Activated CD8-positive, alpha-beta T cell treated with anti-CD3 and anti-CD28 coated beads for 36 hours (primary cell): ENCODE results near the gene PAPPA2. TPM values are rescaled to one million over a fixed set of nuclear protein-coding genes. Genes with fewer than 3 reads are reported as not detected.

ENCODE experiments used
- ATAC-seq: fragments of 200-7000 bp; cut with Tn5 transposase; one replicate; pipeline ENCODE4 v1.10.0; 2021; ENCODE audit warnings: mild to moderate bottlenecking, moderate library complexity
- CTCF ChIA-PET: fragments of 350-600 bp; sonication (Branson Sonifier 250); formaldehyde crosslinking; loops from one replicate; lab custom pipeline; 2021; ENCODE audit warnings: antibody characterized with exemption; lab: Charles Lee
- POLR2A ChIA-PET: fragments of 350-600 bp; sonication (Branson Sonifier 250); formaldehyde crosslinking; loops from one replicate; lab custom pipeline; 2021; ENCODE audit warnings: antibody characterized with exemption; lab: Charles Lee
- DNase-seq: peaks from one replicate; pipeline ENCODE4 v3.0.0-alpha.2; 2020
- H3K27ac Mint-ChIP-seq: one replicate; pipeline ENCODE4 v1.8.0; 2021; ENCODE audit warnings: mild to moderate bottlenecking, mixed read lengths
- H3K27me3 Mint-ChIP-seq: one replicate; pipeline ENCODE4 v1.8.0; 2021; ENCODE audit warnings: mixed read lengths
- H3K36me3 Mint-ChIP-seq: one replicate; pipeline ENCODE4 v1.8.0; 2021; ENCODE audit warnings: low read depth, mixed read lengths
- H3K4me1 Mint-ChIP-seq: one replicate; pipeline ENCODE4 v1.8.0; 2021; ENCODE audit warnings: low read depth, mixed read lengths
- H3K4me3 Mint-ChIP-seq: one replicate; pipeline ENCODE4 v1.8.0; 2021; ENCODE audit warnings: mild to moderate bottlenecking, moderate library complexity, mixed read lengths
- H3K9me3 Mint-ChIP-seq: one replicate; pipeline ENCODE4 v1.8.0; 2021; ENCODE audit warnings: mixed read lengths
- intact Hi-C: fragments of 100-400 bp; cut with micrococcal nuclease; formaldehyde crosslinking; loops from one replicate; pipeline ENCODE4 v1.10.0; 2022
- total RNA-seq, 2 experiments: library from RNA; stranded (reverse); gene quantifications; one replicate each; pipeline ENCODE4 v1.2.3, GENCODE V29; 2021
- TF ChIP-seq, protein P1 (sequence below): fragments of 200-600 bp; IDR thresholded peaks from one replicate; pipeline ENCODE4 v1.8.0; 2022; ENCODE audit warnings: antibody characterized with exemption, mild to moderate bottlenecking

PAPPA2 gene
- total RNA-seq, 2 experiments from 2014 or later = 0.07 to 0.13 TPM

GRCh38 chr1:176878750-176879536 lies 416.0 kb downstream of the PAPPA2 start:
- POLR2A ChIA-PET = no interaction called here
- no peaks in the 10 kb centered on the region for H3K4me1 Mint-ChIP-seq
- H3K27ac Mint-ChIP-seq = no peak overlapping the region
- no peaks in the 10 kb centered on the region for H3K9me3 Mint-ChIP-seq
- TF ChIP-seq, protein P1, sequence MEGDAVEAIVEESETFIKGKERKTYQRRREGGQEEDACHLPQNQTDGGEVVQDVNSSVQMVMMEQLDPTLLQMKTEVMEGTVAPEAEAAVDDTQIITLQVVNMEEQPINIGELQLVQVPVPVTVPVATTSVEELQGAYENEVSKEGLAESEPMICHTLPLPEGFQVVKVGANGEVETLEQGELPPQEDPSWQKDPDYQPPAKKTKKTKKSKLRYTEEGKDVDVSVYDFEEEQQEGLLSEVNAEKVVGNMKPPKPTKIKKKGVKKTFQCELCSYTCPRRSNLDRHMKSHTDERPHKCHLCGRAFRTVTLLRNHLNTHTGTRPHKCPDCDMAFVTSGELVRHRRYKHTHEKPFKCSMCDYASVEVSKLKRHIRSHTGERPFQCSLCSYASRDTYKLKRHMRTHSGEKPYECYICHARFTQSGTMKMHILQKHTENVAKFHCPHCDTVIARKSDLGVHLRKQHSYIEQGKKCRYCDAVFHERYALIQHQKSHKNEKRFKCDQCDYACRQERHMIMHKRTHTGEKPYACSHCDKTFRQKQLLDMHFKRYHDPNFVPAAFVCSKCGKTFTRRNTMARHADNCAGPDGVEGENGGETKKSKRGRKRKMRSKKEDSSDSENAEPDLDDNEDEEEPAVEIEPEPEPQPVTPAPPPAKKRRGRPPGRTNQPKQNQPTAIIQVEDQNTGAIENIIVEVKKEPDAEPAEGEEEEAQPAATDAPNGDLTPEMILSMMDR = no peak
- no peak overlapping the region for H3K4me3 Mint-ChIP-seq
- H3K27me3 Mint-ChIP-seq = peaks cover 3% of the 10 kb centered on the region
- H3K36me3 Mint-ChIP-seq = no peaks in the 10 kb centered on the region
- CTCF ChIA-PET = interaction anchor here (0.8 to 1.6 kb wide), 3 partner anchors 187 to 504 kb away, joined by 3 to 6 read pairs (median 3); no protein-coding TSS in a partner anchor
- intact Hi-C loops = no loop called here
- ATAC-seq (no peak), DNase-seq (no peak)

DNA sequence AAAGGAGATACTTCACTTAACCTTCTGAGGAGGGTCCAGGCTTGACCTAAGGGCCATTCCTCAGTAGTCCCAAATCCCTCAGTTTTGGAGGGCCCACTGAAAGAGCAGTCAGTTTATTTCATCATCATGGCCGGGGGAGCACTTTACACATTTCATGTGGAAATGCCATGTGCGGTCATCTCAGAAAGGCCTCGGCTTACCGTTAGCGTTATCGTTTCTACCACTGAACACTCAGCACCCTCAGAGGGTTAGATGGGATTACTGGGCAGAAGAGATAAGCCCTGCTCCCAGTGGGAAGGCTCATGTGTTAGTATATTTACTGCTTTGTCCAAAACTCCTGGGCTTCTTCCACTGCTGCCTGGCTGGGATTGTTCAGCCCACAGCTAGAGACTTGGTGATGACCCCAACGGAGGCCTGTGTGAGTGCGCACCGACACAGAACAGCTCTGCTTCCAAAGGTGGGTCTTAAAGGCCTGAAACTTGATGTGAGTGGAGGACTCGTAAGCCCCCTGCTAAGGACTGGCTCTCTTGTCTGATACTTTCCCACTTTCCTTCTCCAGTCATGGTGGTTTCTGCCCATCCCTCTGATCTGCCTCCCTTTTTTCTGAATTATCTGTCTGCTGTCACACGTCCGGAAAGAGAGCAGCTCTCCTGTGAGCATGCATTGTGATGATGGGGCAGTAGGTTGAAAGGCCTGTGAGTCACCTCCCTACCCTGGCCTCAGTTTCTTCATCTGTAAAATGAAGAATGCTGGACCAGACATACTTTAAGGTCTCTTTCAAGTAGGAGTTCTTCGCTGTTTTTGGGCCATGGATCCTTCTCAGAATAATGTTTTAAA lies 417.0 kb downstream of the PAPPA2 start:
- ChIA-PET CTCF (interaction anchor here (0.8 to 1.6 kb wide), 5 partner anchors 146 to 505 kb away, joined by 3 to 8 read pairs (median 3); no protein-coding TSS in a partner anchor), POLR2A (interaction anchor here (0.6 kb wide), 1 partner anchor 8 kb away, joined by 3 read pairs; no protein-coding TSS in a partner anchor)
- no peaks in the 10 kb centered on the region for H3K36me3 Mint-ChIP-seq
- intact Hi-C loops = loop anchor here (2.0 to 5.0 kb wide), 2 partner anchors 321 to 503 kb away; no protein-coding TSS in a partner anchor
- TF ChIP-seq, protein P1 = no peak
- H3K4me3 Mint-ChIP-seq = no peak overlapping the region
- no peaks in the 10 kb centered on the region for H3K4me1 Mint-ChIP-seq
- H3K9me3 Mint-ChIP-seq = no peaks in the 10 kb centered on the region
- no peak for ATAC-seq
- peaks cover 3% of the 10 kb centered on the region for H3K27me3 Mint-ChIP-seq
- no peak overlapping the region for H3K27ac Mint-ChIP-seq
- no peak for DNase-seq

DNA sequence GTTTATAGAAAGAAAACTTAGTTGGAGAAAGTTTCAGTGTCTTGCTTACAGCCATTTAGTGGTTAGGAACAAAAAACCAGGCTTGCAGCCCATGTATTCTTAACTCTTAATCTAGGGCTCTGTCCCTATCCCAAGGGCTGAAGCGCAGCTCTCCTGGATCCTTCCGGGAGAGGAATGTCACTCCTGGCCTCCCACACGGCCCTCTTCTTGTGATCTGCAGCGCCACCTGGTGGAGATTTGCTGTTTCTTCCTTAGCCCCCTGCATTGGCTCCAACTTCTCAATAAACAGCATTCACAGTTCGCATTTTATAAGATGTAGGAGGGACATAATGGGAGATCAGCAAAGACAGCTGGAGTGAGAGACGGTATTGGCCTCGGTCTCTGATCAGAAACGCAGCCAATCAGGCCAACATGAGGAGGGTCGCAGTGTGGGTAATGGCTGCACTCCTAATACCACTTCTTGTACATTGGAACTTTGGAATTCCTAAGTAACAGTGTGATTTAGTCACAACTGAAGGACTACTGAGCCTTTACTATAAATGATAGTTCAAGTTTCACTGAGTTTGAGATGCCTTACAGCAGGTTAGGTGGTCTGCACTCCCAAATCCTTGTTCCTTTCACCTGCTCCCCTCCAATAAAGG lies 418.1 kb downstream of the PAPPA2 start:
- DNase-seq = peak; percentile 66
- TF ChIP-seq, protein P1 = peak; percentile 72
- no peaks in the 10 kb centered on the region for H3K9me3 Mint-ChIP-seq
- H3K36me3 Mint-ChIP-seq = no peaks in the 10 kb centered on the region
- ChIA-PET POLR2A (no interaction called here), CTCF (interaction anchor here (0.6 to 1.6 kb wide), 5 partner anchors 115 to 506 kb away, joined by 3 to 8 read pairs (median 3); no protein-coding TSS in a partner anchor)
- no peak overlapping the region for H3K27ac Mint-ChIP-seq
- no peak for ATAC-seq
- no peaks in the 10 kb centered on the region for H3K4me1 Mint-ChIP-seq
- intact Hi-C loops = loop anchor here (2.0 to 5.0 kb wide), 2 partner anchors 322 to 504 kb away; no protein-coding TSS in a partner anchor
- no peak overlapping the region for H3K4me3 Mint-ChIP-seq
- peaks cover 3% of the 10 kb centered on the region for H3K27me3 Mint-ChIP-seq

GRCh38 chr1:176884286-176884685 lies 421.3 kb downstream of the PAPPA2 start:
- Mint-ChIP-seq H3K9me3 (no peaks in the 10 kb centered on the region), H3K4me3 (no peak overlapping the region), H3K27me3 (peaks cover 4% of the 10 kb centered on the region), H3K27ac (no peak overlapping the region), H3K4me1 (no peaks in the 10 kb centered on the region), H3K36me3 (no peaks in the 10 kb centered on the region)
- TF ChIP-seq, protein P1 = no peak
- ChIA-PET POLR2A (no interaction called here), CTCF (no interaction called here)
- intact Hi-C loops = loop anchor here (5.0 kb wide), 1 partner anchor 507 kb away; no protein-coding TSS in a partner anchor
- ATAC-seq (no peak), DNase-seq (no peak)
